A549 (cell line): ENCODE data around the gene RNF4. TPM values are rescaled to one million over a fixed set of nuclear protein-coding genes. Genes with fewer than 3 reads are reported as not detected.

ENCODE experiments used
- ATAC-seq, 2 experiments: fragments of 200-7000 bp in 1 of 2; fragments of >200 bp in 1 of 2; cut with Nextera tagmentation in 1 of 2; cut with Tn5 transposase in 1 of 2; 3 replicates each; pipeline versions ENCODE4 v1.8.0 to v1.9.1; 2018 to 2020; ENCODE audit warnings: mild to moderate bottlenecking in 1 of 2, moderate library complexity in 1 of 2
- CTCF ChIA-PET: fragments of 300-600 bp; sonication (Branson Sonifier 250); formaldehyde crosslinking; extraction: SDS; loops from one replicate; lab custom pipeline; 2021; ENCODE audit warnings: antibody characterized with exemption, inconsistent platforms; lab: Yijun Ruan, JAX
- POLR2A ChIA-PET: fragments of 350-600 bp; formaldehyde crosslinking; extraction: SDS; loops from one replicate; lab custom pipeline; 2021; ENCODE audit warnings: antibody characterized with exemption, inconsistent platforms; lab: Yijun Ruan, JAX
- DNase-seq, 2 experiments: peaks; one replicate each; pipeline versions ENCODE4 v3.0.0 to v3.0.0-alpha.2; 2011 to 2016; ENCODE audit warnings: low read depth in 1 of 2, low spot score in 1 of 2
- FAIRE-seq: peaks from 2 replicates; lab custom pipeline; 2011; peaks lifted over from hg19 to GRCh38; lab: Jason Lieb, UNC
- H3K27ac ChIP-seq, 2 experiments: fragments of >200 bp; sonication (Bioruptor Twin); formaldehyde crosslinking; 3 replicates each; pipeline ENCODE4 v1.5.1; 2016 to 2017
- H3K4me1 ChIP-seq: fragments of >200 bp; sonication (Bioruptor Twin); formaldehyde crosslinking; 3 replicates; pipeline ENCODE4 v1.6.1; 2016
- H3K4me2 ChIP-seq: fragments of >200 bp; sonication (Bioruptor Twin); formaldehyde crosslinking; 3 replicates; pipeline ENCODE4 v1.6.1; 2016
- H3K4me3 ChIP-seq: fragments of >200 bp; sonication (Bioruptor Twin); formaldehyde crosslinking; 3 replicates; pipeline ENCODE4 v1.5.1; 2016
- H3K9me3 ChIP-seq: fragments of >200 bp; sonication (Bioruptor Twin); formaldehyde crosslinking; 3 replicates; pipeline ENCODE4 v1.6.1; 2016
- BCL3 ChIP-seq: fragments of >200 bp; sonication (Bioruptor Twin); formaldehyde crosslinking; IDR thresholded peaks from 3 replicates; pipeline ENCODE4 v1.6.1; 2016
- EHF ChIP-seq: fragments of 250-450 bp; sonication (Bioruptor Pico); IDR thresholded peaks from 2 replicates; pipeline ENCODE4 v1.5.0; 2020; ENCODE audit warnings: mild to moderate bottlenecking
- ESRRA ChIP-seq: fragments of 150-350 bp; IDR thresholded peaks from 2 replicates; pipeline ENCODE4 v1.6.1; 2014; ENCODE audit warnings: mild to moderate bottlenecking, low read length, borderline replicate concordance
- GATA3 ChIP-seq: IDR thresholded peaks from 2 replicates; pipeline ENCODE4 v1.6.1; 2012; ENCODE audit warnings: borderline replicate concordance
- HDAC2 ChIP-seq: fragments of 200-600 bp; sonication (generic); IDR thresholded peaks from 2 replicates; pipeline ENCODE4 v1.6.1; 2016
- HES2 ChIP-seq: fragments of >200 bp; sonication (Bioruptor Twin); formaldehyde crosslinking; IDR thresholded peaks from 2 replicates; pipeline ENCODE4 v1.6.1; 2016
- HEYL ChIP-seq: fragments of 250-450 bp; sonication (Bioruptor Pico); IDR thresholded peaks from 2 replicates; pipeline ENCODE4 v1.8.0; 2021; ENCODE audit warnings: mild to moderate bottlenecking, moderate library complexity
- HOXB5 ChIP-seq: fragments of 250-450 bp; sonication (Bioruptor Pico); IDR thresholded peaks from 2 replicates; pipeline ENCODE4 v1.5.0; 2020; ENCODE audit warnings: mild to moderate bottlenecking, moderate library complexity
- JUN ChIP-seq, 2 experiments: fragments of >200 bp; sonication (Bioruptor Twin); formaldehyde crosslinking; IDR thresholded peaks; 2 replicates in 1 of 2; 3 replicates in 1 of 2; pipeline ENCODE4 v1.6.1; 2016 to 2017
- KDM1A ChIP-seq: fragments of 200-600 bp; sonication (generic); IDR thresholded peaks from 2 replicates; pipeline ENCODE4 v1.6.1; 2016; ENCODE audit warnings: low read depth, mild to moderate bottlenecking
- MAFK ChIP-seq: fragments of 450-650 bp; IDR thresholded peaks from 2 replicates; pipeline ENCODE4 v1.6.1; 2014; ENCODE audit not compliant: partially characterized antibody
- NFE2L2 ChIP-seq: fragments of 150-350 bp; conservative IDR thresholded peaks from 2 replicates; pipeline ENCODE4 v1.6.1; 2014; ENCODE audit warnings: low read length
- NPAS2 ChIP-seq: fragments of 250-450 bp; sonication (Bioruptor Pico); IDR thresholded peaks from 2 replicates; pipeline ENCODE4 v1.8.0; 2022; ENCODE audit warnings: mild to moderate bottlenecking, moderate library complexity, borderline replicate concordance
- NR3C1 ChIP-seq: fragments of >200 bp; sonication (Bioruptor Twin); formaldehyde crosslinking; IDR thresholded peaks from 3 replicates; pipeline ENCODE4 v1.6.1; 2017
- PBX3 ChIP-seq: IDR thresholded peaks from 2 replicates; pipeline ENCODE4 v1.6.1; 2012
- PHF8 ChIP-seq: fragments of 200-600 bp; sonication (generic); IDR thresholded peaks from 2 replicates; pipeline ENCODE4 v1.6.1; 2016; ENCODE audit warnings: low read depth, mild to moderate bottlenecking, antibody characterized with exemption, moderate library complexity, borderline replicate concordance
- POLR2AphosphoS2 ChIP-seq: conservative IDR thresholded peaks from 2 replicates; pipeline ENCODE4 v1.6.1; 2012; ENCODE audit warnings: low read length, improper control_type of control experiment, inconsistent platforms
- RCOR1 ChIP-seq: fragments of 150-350 bp; IDR thresholded peaks from 2 replicates; pipeline ENCODE4 v1.6.1; 2014; ENCODE audit warnings: antibody characterized with exemption, low read length, low read depth
- REST ChIP-seq: fragments of 200-600 bp; sonication (generic); IDR thresholded peaks from 2 replicates; pipeline ENCODE4 v1.6.1; 2016; ENCODE audit warnings: antibody characterized with exemption, mild to moderate bottlenecking, moderate library complexity
- USF2 ChIP-seq: fragments of 450-650 bp; IDR thresholded peaks from 2 replicates; pipeline ENCODE4 v1.6.1; 2014; ENCODE audit warnings: antibody characterized with exemption
- ZC3H11A ChIP-seq: fragments of 450-650 bp; IDR thresholded peaks from 2 replicates; pipeline ENCODE4 v1.6.1; 2014; ENCODE audit warnings: antibody characterized with exemption, mild to moderate bottlenecking
- ZFP36 ChIP-seq: fragments of 450-650 bp; IDR thresholded peaks from 2 replicates; pipeline ENCODE4 v1.6.1; 2014; ENCODE audit warnings: borderline replicate concordance; ENCODE audit not compliant: partially characterized antibody
- WGBS: methylation state at CpG from one replicate; pipeline ENCODE4 v1.1.6; 2017; ENCODE audit errors: missing lambda C conversion rate; 5-methylcytosine and 5-hydroxymethylcytosine counted together
- polyA plus RNA-seq, 4 experiments: library from polyadenylated mRNA; depleted of rRNA in 3 of 4; stranded (reverse); fragments of >200 nt; fragmentation: RNase III in 1 of 4; extraction: RNeasy Plus Mini Kit Qiagen cat#74134 plus additional on column Dnase treatment in 1 of 4; gene quantifications; 2 replicates in 3 of 4; 3 replicates in 1 of 4; pipeline ENCODE4 v1.2.3, GENCODE V29; 2011 to 2017

Gene RNF4
- polyA plus RNA-seq, 2 of the 4 experiments (the other 2 are of a cell fraction): 65.8 to 93.5 TPM

GRCh38 chr4:2515830-2516550 is 47.1 kb downstream of the RNF4 start:
- FAIRE-seq (no peak), DNase-seq (no peak), ATAC-seq (peak; percentile 44 to 45; a peak in 3 of 6 replicates)
- TF ChIP-seq NFE2L2 (no peak), GATA3 (no peak), ZFP36 (no peak), POLR2AphosphoS2 (no peak), NPAS2 (CRISPR knock-in tag) (no peak), USF2 (no peak), HOXB5 (CRISPR knock-in tag) (no peak), REST (no peak), RCOR1 (no peak), PBX3 (no peak), PHF8 (no peak), ZC3H11A (no peak), HEYL (CRISPR knock-in tag) (no peak), NR3C1 (no peak), MAFK (no peak)
- Histone ChIP-seq H3K4me2 (no peak overlapping the region), H3K4me1 (no peaks in the 10 kb centered on the region), H3K9me3 (no peaks in the 10 kb centered on the region), H3K27ac (no peak overlapping the region), H3K4me3 (no peak overlapping the region)
- WGBS: 88% methylated on average over 4 of the region's 4 CpGs
- POLR2A ChIA-PET: no interaction called here
- CTCF ChIA-PET: interaction anchor here (1.1 kb wide), 1 partner anchor 9 kb away, joined by 3 read pairs; no protein-coding TSS in a partner anchor

GRCh38 chr4:2516635-2517034 is 47.7 kb downstream of the RNF4 start:
- no peak for FAIRE-seq
- POLR2A ChIA-PET: no interaction called here

More at GRCh38 chr4:2516635-2517034, 47.7 kb downstream of the RNF4 start:
- CTCF ChIA-PET: interaction anchor here (1.1 kb wide), 1 partner anchor 9 kb away, joined by 3 read pairs; no protein-coding TSS in a partner anchor
- no peak for TF ChIP-seq HES2
- no peak for TF ChIP-seq HDAC2
- TF ChIP-seq NFE2L2: no peak
- TF ChIP-seq EHF (CRISPR knock-in tag): no peak
- no peak for TF ChIP-seq NR3C1
- TF ChIP-seq BCL3: no peak
- TF ChIP-seq KDM1A: no peak
- no peak for TF ChIP-seq ESRRA
- TF ChIP-seq JUN (IDR thresholded peaks at IDR 0.05): no peak
- TF ChIP-seq REST: no peak
- Histone ChIP-seq H3K4me3 (no peak overlapping the region), H3K4me2 (no peak overlapping the region), H3K9me3 (no peaks in the 10 kb centered on the region), H3K27ac (no peak overlapping the region), H3K4me1 (no peaks in the 10 kb centered on the region)
- 93% methylated on average over 2 of the region's 2 CpGs for WGBS
- peak; percentile 17 to 37; a peak in 3 of 6 replicates for ATAC-seq
- no peak for DNase-seq
